Type B pancreatic cell (in vitro differentiated cells): ENCODE results near the gene NFATC3. TPM values are rescaled to one million over a fixed set of nuclear protein-coding genes. Genes with fewer than 3 reads are reported as not detected.

Experiments used
- DNase-seq: peaks from one replicate; pipeline ENCODE4 v3.0.0; 2021; ENCODE audit warnings: mixed read lengths; ENCODE audit not compliant: unreplicated experiment; ENCODE audit errors: extremely low spot score
- H3K27ac Mint-ChIP-seq: 2 replicates; pipeline ENCODE4 v1.8.0; 2021; ENCODE audit warnings: mild to moderate bottlenecking, mixed read lengths
- H3K27me3 Mint-ChIP-seq: 2 replicates; pipeline ENCODE4 v1.8.0; 2021; ENCODE audit warnings: mixed read lengths
- H3K36me3 Mint-ChIP-seq: 2 replicates; pipeline ENCODE4 v1.8.0; 2021; ENCODE audit warnings: mixed read lengths
- H3K4me1 Mint-ChIP-seq: one replicate; pipeline ENCODE4 v1.8.0; 2021; ENCODE audit warnings: mixed read lengths; ENCODE audit not compliant: unreplicated experiment
- H3K4me3 Mint-ChIP-seq: 2 replicates; pipeline ENCODE4 v1.8.0; 2021; ENCODE audit warnings: mild to moderate bottlenecking, mixed read lengths
- H3K9me3 Mint-ChIP-seq: 2 replicates; pipeline ENCODE4 v1.8.0; 2021; ENCODE audit warnings: mixed read lengths
- total RNA-seq: library from RNA; stranded (reverse); gene quantifications from 2 replicates; pipeline ENCODE4 v1.2.1, GENCODE V29; 2021; ENCODE audit warnings: low replicate concordance
- TF ChIP-seq, protein P1 (sequence below): fragments of 200-600 bp; sonication (generic); conservative IDR thresholded peaks from 2 replicates; pipeline ENCODE4 v1.5.0; 2021; ENCODE audit warnings: antibody characterized with exemption, mild to moderate bottlenecking

NFATC3 gene
- total RNA-seq, 1 donor from 2014 or later = 55.5 TPM

DNA sequence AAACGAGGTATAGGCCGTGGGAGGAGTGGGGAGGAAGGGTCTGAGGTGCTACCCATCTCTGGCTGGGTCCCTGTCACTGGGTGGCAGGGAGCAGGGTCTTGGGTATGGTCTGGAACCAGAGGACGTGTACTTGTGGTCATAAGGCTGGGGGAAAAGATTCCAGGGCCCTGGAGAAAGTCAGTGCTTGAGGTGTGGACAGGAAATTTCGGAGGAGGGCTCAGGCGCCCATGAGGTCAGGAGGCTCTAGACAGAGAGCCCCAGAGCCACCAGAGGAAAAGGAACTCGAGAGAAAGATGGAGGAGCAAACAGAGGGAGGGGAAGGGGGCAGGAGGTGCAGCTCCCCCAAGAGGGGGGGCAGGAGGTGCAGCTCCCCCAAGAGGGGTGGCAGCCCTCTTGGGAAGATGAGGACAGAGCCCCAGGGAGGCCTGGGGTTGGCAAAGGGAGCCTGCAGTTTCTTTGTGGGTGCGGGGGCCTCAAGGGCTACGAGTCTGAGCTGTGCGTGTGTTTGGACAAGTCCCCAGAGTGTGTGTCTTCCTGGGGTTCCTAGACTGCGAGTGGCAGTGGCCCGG, 178.5 kb downstream of the NFATC3 start:
- Mint-ChIP-seq H3K36me3 (no peaks in the 10 kb centered on the region), H3K4me3 (peak overlapping the region; percentile 94), H3K9me3 (no peaks in the 10 kb centered on the region), H3K4me1 (peaks cover 26% of the 10 kb centered on the region), H3K27me3 (no peaks in the 10 kb centered on the region), H3K27ac (peak overlapping the region; percentile 94)
- DNase-seq = no peak
- TF ChIP-seq, protein P1, sequence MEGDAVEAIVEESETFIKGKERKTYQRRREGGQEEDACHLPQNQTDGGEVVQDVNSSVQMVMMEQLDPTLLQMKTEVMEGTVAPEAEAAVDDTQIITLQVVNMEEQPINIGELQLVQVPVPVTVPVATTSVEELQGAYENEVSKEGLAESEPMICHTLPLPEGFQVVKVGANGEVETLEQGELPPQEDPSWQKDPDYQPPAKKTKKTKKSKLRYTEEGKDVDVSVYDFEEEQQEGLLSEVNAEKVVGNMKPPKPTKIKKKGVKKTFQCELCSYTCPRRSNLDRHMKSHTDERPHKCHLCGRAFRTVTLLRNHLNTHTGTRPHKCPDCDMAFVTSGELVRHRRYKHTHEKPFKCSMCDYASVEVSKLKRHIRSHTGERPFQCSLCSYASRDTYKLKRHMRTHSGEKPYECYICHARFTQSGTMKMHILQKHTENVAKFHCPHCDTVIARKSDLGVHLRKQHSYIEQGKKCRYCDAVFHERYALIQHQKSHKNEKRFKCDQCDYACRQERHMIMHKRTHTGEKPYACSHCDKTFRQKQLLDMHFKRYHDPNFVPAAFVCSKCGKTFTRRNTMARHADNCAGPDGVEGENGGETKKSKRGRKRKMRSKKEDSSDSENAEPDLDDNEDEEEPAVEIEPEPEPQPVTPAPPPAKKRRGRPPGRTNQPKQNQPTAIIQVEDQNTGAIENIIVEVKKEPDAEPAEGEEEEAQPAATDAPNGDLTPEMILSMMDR = no peak

DNA sequence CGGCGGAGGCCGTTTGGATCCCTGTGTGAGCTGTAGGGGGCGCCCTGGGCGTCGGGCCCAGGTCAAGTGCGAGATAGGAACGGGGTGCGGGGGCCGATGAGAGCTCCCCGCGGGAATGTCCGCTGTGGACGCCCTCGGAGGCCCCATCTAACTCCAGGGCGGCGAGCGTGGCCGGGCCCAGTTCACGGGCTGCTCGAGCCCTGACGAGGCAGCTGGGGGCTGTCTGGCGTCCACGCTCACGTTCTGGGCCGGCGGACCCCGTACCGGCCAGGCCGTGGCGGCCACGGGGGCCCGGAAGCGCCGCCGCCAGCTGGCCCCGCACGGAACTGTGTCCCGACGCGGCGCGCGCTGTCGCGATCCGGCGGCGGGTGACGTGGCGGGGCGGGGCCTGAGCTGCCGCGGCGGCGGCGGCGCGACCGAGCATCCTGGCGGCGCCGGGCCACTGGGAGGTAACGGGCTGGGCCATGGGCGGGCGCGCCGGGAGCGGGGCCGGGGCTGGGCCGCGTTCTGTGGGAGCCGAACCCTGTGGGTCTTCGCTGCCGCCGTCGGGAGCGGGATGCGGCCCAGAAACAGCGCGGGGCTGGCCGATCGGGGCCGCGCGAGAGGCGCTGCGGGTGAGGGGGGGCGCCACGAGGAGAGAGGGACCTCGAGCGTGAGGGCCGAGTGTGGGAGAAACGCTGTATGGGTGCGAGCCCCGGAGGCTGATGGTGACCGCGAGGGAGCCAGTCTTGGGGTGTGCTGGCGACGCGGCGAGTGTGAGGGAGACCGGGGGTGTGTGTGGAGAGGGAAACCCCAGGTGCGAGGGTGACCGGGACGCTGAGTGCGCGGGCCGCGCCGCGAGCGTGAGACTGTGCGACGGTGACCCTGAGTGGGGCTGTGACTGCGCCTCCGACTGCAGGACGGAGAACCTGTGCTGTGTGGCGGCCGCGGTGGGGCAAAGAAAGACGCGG, 179.2 kb downstream of the NFATC3 start, which contains the start of gene SLC7A6:
Gene SLC7A6 (plus strand): TSS at position 399 of the 950 bp plus-strand sequence. CDS start 10,201 bp downstream, outside the sequence.
- peak; percentile 83 for DNase-seq
- H3K4me3 Mint-ChIP-seq = peak within 1 kb of the TSS; percentile 94
- no peaks in the 10 kb centered on the region for H3K27me3 Mint-ChIP-seq
- peak within 1 kb of the TSS; percentile 96 for H3K27ac Mint-ChIP-seq
- peaks cover 31% of the 10 kb centered on the region for H3K4me1 Mint-ChIP-seq
- no peaks in the 10 kb centered on the region for H3K9me3 Mint-ChIP-seq
- TF ChIP-seq, protein P1 = peak; percentile 84
- H3K36me3 Mint-ChIP-seq = no peaks in the 10 kb centered on the region

DNA sequence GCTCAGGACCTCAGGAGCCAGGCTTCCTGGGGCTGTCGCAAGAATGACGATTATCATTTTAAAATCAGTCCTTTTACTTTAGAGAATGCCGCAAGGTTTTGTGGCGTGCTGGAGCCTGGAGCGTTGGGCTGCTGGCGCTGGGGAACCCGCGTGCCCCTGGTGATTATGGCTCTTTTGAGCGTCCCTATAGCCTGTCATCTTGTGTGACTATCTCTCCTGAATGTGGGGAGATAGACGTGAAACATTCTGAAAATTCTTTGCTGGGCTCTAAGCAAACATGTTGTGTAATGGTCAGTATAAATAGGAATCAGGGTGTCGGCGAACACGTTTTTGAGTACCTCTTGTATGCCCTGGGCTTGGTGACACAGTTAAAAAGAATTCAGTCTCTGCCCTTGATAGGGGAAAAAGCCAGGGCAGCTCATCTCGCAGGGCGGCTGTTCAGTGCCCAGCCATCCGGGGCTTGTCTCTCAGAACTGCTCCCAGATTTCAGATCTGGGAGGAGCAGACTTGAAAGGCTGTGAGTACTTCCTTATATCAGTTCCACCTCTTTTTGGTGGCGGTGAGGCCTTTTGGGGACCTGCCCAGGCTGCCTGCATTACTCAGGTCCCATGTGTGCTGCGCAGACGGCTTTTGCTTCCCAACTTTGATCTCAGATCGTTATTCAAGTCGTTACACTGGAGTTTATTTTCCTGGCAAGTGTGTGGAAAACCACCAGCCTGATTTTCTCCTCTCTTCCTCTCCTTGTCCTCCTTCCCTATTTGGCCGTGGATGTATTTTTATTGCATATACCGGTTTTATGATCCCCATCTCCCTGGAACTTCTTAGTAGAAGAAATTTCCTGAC, 180.1 kb downstream of the NFATC3 start:
- Mint-ChIP-seq H3K36me3 (no peaks in the 10 kb centered on the region), H3K27ac (peak overlapping the region; percentile 96), H3K4me1 (peaks cover 32% of the 10 kb centered on the region), H3K4me3 (peak overlapping the region; percentile 92), H3K9me3 (no peaks in the 10 kb centered on the region), H3K27me3 (no peaks in the 10 kb centered on the region)
- TF ChIP-seq, protein P1 = no peak
- DNase-seq = no peak

DNA sequence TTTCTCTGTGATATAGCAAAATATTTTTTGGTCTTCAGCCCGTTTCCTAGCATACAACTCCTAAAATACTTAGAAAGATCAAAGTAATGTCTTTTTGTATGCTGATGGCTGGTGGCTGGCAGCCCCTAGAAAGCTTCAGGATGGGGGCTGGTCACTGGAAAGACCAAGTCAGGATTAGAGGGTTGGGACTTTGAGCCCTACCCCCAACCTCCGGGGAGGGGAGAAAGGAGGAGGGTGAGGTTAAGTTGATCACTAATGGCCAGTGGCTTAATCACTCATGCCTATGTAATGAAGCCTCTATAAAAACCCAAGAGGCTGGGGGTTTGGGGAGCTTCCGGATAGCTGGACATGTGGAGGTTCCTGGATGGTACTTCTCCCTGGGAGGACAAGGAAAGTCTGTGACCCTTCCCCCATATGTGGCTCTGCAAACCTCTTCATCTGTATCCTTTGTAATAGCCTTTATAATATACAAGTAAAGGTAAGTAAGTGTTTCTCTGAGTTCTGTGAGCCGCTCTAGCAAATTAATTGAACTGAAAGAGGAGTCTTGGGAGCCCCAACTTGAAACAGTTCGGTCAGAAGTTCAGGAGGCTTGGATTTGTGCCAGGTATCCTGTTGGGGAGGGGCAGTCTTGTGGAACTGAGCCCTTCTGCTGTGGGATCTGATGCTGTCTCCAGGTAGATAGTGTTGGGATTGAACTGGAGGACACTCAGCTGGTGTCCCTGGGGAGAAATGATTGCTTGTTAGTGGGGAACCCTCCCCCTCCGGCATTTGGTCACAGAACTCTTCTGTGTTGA, 182.6 kb downstream of the NFATC3 start:
- DNase-seq = no peak
- H3K4me3 Mint-ChIP-seq = peak overlapping the region; percentile 67
- no peaks in the 10 kb centered on the region for H3K36me3 Mint-ChIP-seq
- TF ChIP-seq, protein P1 = no peak
- H3K4me1 Mint-ChIP-seq = peaks cover 32% of the 10 kb centered on the region
- H3K9me3 Mint-ChIP-seq = no peaks in the 10 kb centered on the region
- peak overlapping the region; percentile 65 for H3K27ac Mint-ChIP-seq
- H3K27me3 Mint-ChIP-seq = no peaks in the 10 kb centered on the region

DNA sequence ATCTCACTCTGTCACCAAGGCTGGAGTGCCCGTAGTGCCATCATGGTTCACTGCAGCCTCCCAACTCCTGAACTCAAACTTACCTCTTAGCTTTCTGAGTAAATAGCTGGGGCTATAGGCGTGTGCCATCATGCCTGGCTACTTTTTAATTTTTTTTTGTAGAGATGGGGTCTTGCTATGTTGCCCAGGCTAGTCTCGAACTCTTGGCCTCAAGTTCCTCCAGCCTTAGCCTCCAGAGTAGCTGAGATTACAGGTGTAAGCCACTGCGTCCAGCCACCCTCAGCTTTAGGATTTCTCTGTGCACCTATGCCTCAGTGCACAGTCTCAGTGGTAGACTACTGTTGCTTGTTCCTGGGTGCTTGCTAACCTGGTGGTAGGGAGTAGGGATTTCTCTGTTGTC, 184.6 kb downstream of the NFATC3 start:
- TF ChIP-seq, protein P1 = no peak
- no peak for DNase-seq
- Mint-ChIP-seq H3K27me3 (no peaks in the 10 kb centered on the region), H3K9me3 (no peaks in the 10 kb centered on the region), H3K36me3 (peaks cover 4% of the 10 kb centered on the region), H3K4me1 (peaks cover 26% of the 10 kb centered on the region), H3K4me3 (no peak overlapping the region), H3K27ac (no peak overlapping the region)
